HepG2 (cell line): ENCODE results near the gene FAIM. TPM values are rescaled to one million over a fixed set of nuclear protein-coding genes. Genes with fewer than 3 reads are reported as not detected.

Experiments
- CBX1 ChIP-seq: IDR thresholded peaks from one replicate; pipeline ENCODE4 v1.6.1; 2016; ENCODE audit warnings: antibody characterized with exemption, low read depth
- CCDC6 ChIP-seq: sonication (generic); formaldehyde crosslinking; IDR thresholded peaks from 2 replicates; pipeline ENCODE4 v1.8.1; 2022; ENCODE audit warnings: mild to moderate bottlenecking, missing genetic modification reagents, moderate library complexity
- JARID2 ChIP-seq: sonication (generic); formaldehyde crosslinking; IDR thresholded peaks from 2 replicates; pipeline ENCODE4 v1.8.1; 2023; ENCODE audit warnings: missing genetic modification reagents, inconsistent platforms; ENCODE audit not compliant: insufficient replicate concordance
- PHF5A ChIP-seq: IDR thresholded peaks from one replicate; pipeline ENCODE4 v1.6.1; 2018; ENCODE audit warnings: low read depth, missing genetic modification reagents; ENCODE audit not compliant: unreplicated experiment
- RELA ChIP-seq: sonication (generic); formaldehyde crosslinking; IDR thresholded peaks from 2 replicates; pipeline ENCODE4 v1.4.0; 2020; ENCODE audit warnings: missing genetic modification reagents
- TERF1 ChIP-seq: sonication (generic); formaldehyde crosslinking; IDR thresholded peaks from 2 replicates; pipeline ENCODE4 v1.8.0; 2022; ENCODE audit warnings: mild to moderate bottlenecking, missing genetic modification reagents, moderate library complexity
- ZBTB10 ChIP-seq: sonication (generic); formaldehyde crosslinking; IDR thresholded peaks from 2 replicates; pipeline ENCODE4 v1.4.0; 2020; ENCODE audit warnings: missing genetic modification reagents, borderline replicate concordance
- ZBTB34 ChIP-seq: sonication (generic); formaldehyde crosslinking; IDR thresholded peaks from 2 replicates; pipeline ENCODE4 v1.8.0; 2022; ENCODE audit warnings: mild to moderate bottlenecking, missing genetic modification reagents
- ZFP62 ChIP-seq: sonication (generic); formaldehyde crosslinking; IDR thresholded peaks from 2 replicates; pipeline ENCODE4 v1.4.0; 2020; ENCODE audit warnings: missing genetic modification reagents
- ZNF207 ChIP-seq: fragments of 450-650 bp; IDR thresholded peaks from 2 replicates; pipeline ENCODE4 v1.6.1; 2016; ENCODE audit warnings: antibody characterized with exemption, borderline replicate concordance
- ZNF407 ChIP-seq: sonication (generic); formaldehyde crosslinking; IDR thresholded peaks from one replicate; pipeline ENCODE4 v1.5.1; 2020; ENCODE audit warnings: mild to moderate bottlenecking, missing genetic modification reagents; ENCODE audit errors: not compliant biosample characterization
- ZNF564 ChIP-seq: sonication (generic); formaldehyde crosslinking; IDR thresholded peaks from 2 replicates; pipeline ENCODE4 v1.8.1; 2023; ENCODE audit warnings: mild to moderate bottlenecking, missing genetic modification reagents
- ZNF691 ChIP-seq: sonication (generic); formaldehyde crosslinking; IDR thresholded peaks from 2 replicates; pipeline ENCODE4 v1.4.0; 2020; ENCODE audit warnings: missing genetic modification reagents, low read depth, mild to moderate bottlenecking, borderline replicate concordance
- polyA plus RNA-seq, 8 experiments: library from polyadenylated mRNA; depleted of rRNA in 3 of 8; stranded (reverse) in 7 of 8; unstranded in 1 of 8; fragments of >200 nt; fragmentation: Illumina TruSeq in 4 of 8; extraction: Trizol in 4 of 8; gene quantifications; 2 replicates each; pipeline versions ENCODE4 v1.2.1 to v1.2.3, GENCODE V29; 2011 to 2016; ENCODE audit warnings: low read depth in 4 of 8, missing spikeins in 1 of 8, mixed read lengths in 1 of 8; ENCODE audit not compliant: insufficient read depth in 1 of 8
- total RNA-seq, 5 experiments: library from RNA; depleted of rRNA; stranded (reverse); fragments of >200 nt; fragmentation: Illumina TruSeq; extraction: Trizol; gene quantifications; 2 replicates each; pipeline ENCODE4 v1.2.3, GENCODE V29; 2016; ENCODE audit warnings: low read depth in 1 of 5

Gene FAIM
- total and polyA plus RNA-seq, 2 of the 13 experiments (the other 11 are each of a cell fraction or from before 2014, with no cell fraction given) = 4.3 to 25.8 TPM

- TF ChIP-seq ZBTB34 (CRISPR knock-in tag) (0 out of 2 replicates have a peak, but pooled peaks have one; percentile 22), TERF1 (CRISPR knock-in tag) (no peak), CBX1 (peak; percentile 34), JARID2 (no peak), PHF5A (CRISPR knock-in tag) (no peak), ZNF564 (CRISPR knock-in tag) (peak; percentile 48; the same call in 1 of the 2 replicates), ZNF407 (CRISPR knock-in tag) (peak; percentile 29), ZBTB10 (no peak), ZNF691 (CRISPR knock-in tag) (no peak; the same call in 1 of the 2 replicates), ZNF207 (no peak), CCDC6 (CRISPR knock-in tag) (no peak; the same call in 1 of the 2 replicates), RELA (CRISPR knock-in tag) (0 out of 2 replicates have a peak, but pooled peaks have one; percentile 57), ZFP62 (CRISPR knock-in tag) (no peak)
Measured at GRCh38 chr3:138594150-138594934, 14.2 kb upstream of the FAIM start, which contains the start of gene CEP70 (continued).
